Mesenchymal stem cell (in vitro differentiated cells and primary cell): ENCODE measurements around the gene SMARCA1.
"Not testable (repeated sequence)": the region's sequence is repeated elsewhere in the genome, so short reads cannot be mapped to it uniquely, and the experiment has no call there.

Source experiments
- DNase-seq: peaks from one replicate; pipeline ENCODE4 v3.0.0-alpha.2; 2013
- H2AFZ ChIP-seq: one replicate; pipeline ENCODE4 v1.6.1; 2013; ENCODE audit warnings: low read depth, mild to moderate bottlenecking, control low read depth, inconsistent platforms, low read length, moderate library complexity
- H2AK5ac ChIP-seq: 2 replicates; pipeline ENCODE4 v1.6.1; 2013; ENCODE audit warnings: low read length, moderate library complexity, mild to moderate bottlenecking, inconsistent platforms; ENCODE audit not compliant: severe bottlenecking
- H2BK120ac ChIP-seq: one replicate; pipeline ENCODE4 v1.6.1; 2013; ENCODE audit warnings: low read depth, mild to moderate bottlenecking, inconsistent platforms, low read length, moderate library complexity
- H2BK12ac ChIP-seq, 2 experiments: one replicate each; pipeline ENCODE4 v1.6.1; 2013; ENCODE audit warnings: inconsistent platforms in 2 of 2, low read length in 2 of 2, mild to moderate bottlenecking in 2 of 2, moderate library complexity in 2 of 2, control low read depth in 1 of 2
- H2BK15ac ChIP-seq: one replicate; pipeline ENCODE4 v1.6.1; 2013; ENCODE audit warnings: mild to moderate bottlenecking, low read depth, inconsistent platforms; ENCODE audit not compliant: poor library complexity, severe bottlenecking
- H2BK5ac ChIP-seq: 2 replicates; pipeline ENCODE4 v1.6.1; 2013; ENCODE audit warnings: low read depth, mild to moderate bottlenecking, low read length, control low read depth, inconsistent platforms; ENCODE audit not compliant: poor library complexity, severe bottlenecking
- H3K14ac ChIP-seq, 2 experiments: one replicate each; pipeline ENCODE4 v1.6.1; 2013; ENCODE audit warnings: inconsistent platforms in 2 of 2, low read length in 2 of 2, control low read depth in 1 of 2, mild to moderate bottlenecking in 1 of 2, moderate library complexity in 1 of 2
- H3K18ac ChIP-seq, 2 experiments: one replicate each; pipeline ENCODE4 v1.6.1; 2013; ENCODE audit warnings: inconsistent platforms in 2 of 2, low read length in 2 of 2, control low read depth in 1 of 2, low read depth in 1 of 2, mild to moderate bottlenecking in 1 of 2
- H3K23ac ChIP-seq, 2 experiments: one replicate each; pipeline ENCODE4 v1.6.1; 2013; ENCODE audit warnings: inconsistent platforms in 2 of 2, low read length in 2 of 2, mild to moderate bottlenecking in 2 of 2, moderate library complexity in 2 of 2, control low read depth in 1 of 2
- H3K27ac ChIP-seq: 2 replicates; pipeline ENCODE4 v1.5.1; 2013; ENCODE audit warnings: mild to moderate bottlenecking, moderate library complexity, low read length, control low read depth, inconsistent platforms; ENCODE audit not compliant: poor library complexity, severe bottlenecking
- H3K27me3 ChIP-seq, 2 experiments: 2 replicates each; pipeline versions ENCODE4 v1.6.1 to v1.7.0; 2013; ENCODE audit warnings: low read length in 2 of 2, mild to moderate bottlenecking in 2 of 2, moderate library complexity in 2 of 2, control low read depth in 1 of 2, inconsistent platforms in 1 of 2; ENCODE audit not compliant: control insufficient read depth in 1 of 2, insufficient read depth in 1 of 2
- H3K36me3 ChIP-seq, 2 experiments: 2 replicates each; pipeline versions ENCODE4 v1.6.1 to v1.7.0; 2013; ENCODE audit warnings: low read length in 2 of 2, control low read depth in 1 of 2, inconsistent platforms in 1 of 2, low read depth in 1 of 2, mild to moderate bottlenecking in 1 of 2; ENCODE audit not compliant: insufficient read depth in 2 of 2, control insufficient read depth in 1 of 2
- H3K4ac ChIP-seq, 2 experiments: one replicate each; pipeline ENCODE4 v1.6.1; 2013; ENCODE audit warnings: inconsistent platforms in 2 of 2, low read length in 2 of 2, mild to moderate bottlenecking in 2 of 2, moderate library complexity in 2 of 2, control low read depth in 1 of 2, low read depth in 1 of 2
- H3K4me1 ChIP-seq: 2 replicates; pipeline ENCODE4 v1.6.1; 2013; ENCODE audit warnings: low read depth, low read length, control low read depth; ENCODE audit not compliant: control insufficient read depth, insufficient read depth
- H3K4me2 ChIP-seq: 2 replicates; pipeline ENCODE4 v1.6.1; 2013; ENCODE audit warnings: low read length, mild to moderate bottlenecking, inconsistent platforms; ENCODE audit not compliant: poor library complexity, severe bottlenecking
- H3K4me3 ChIP-seq, 2 experiments: 2 replicates each; pipeline versions ENCODE4 v1.5.1 to v1.7.0; 2013; ENCODE audit warnings: low read length in 2 of 2, mild to moderate bottlenecking in 2 of 2, control low read depth in 1 of 2, low read depth in 1 of 2; ENCODE audit not compliant: insufficient read depth in 1 of 2
- H3K79me1 ChIP-seq: replicated peaks from 2 replicates; pipeline ENCODE4 v1.6.1; 2013; ENCODE audit warnings: mild to moderate bottlenecking, control low read depth, low read length, inconsistent platforms; ENCODE audit not compliant: poor library complexity, severe bottlenecking
- H3K9ac ChIP-seq: 2 replicates; pipeline ENCODE4 v1.7.0; 2013; ENCODE audit warnings: mild to moderate bottlenecking, low read length, moderate library complexity
- H3K9me3 ChIP-seq: 2 replicates; pipeline ENCODE4 v1.7.0; 2013; ENCODE audit warnings: mild to moderate bottlenecking, low read length; ENCODE audit not compliant: control insufficient read depth
- H4K8ac ChIP-seq: one replicate; pipeline ENCODE4 v1.6.1; 2013; ENCODE audit warnings: inconsistent platforms, mild to moderate bottlenecking, low read length, moderate library complexity
- H4K91ac ChIP-seq: one replicate; pipeline ENCODE4 v1.6.1; 2013; ENCODE audit warnings: mild to moderate bottlenecking, low read length, inconsistent platforms
- WGBS: methylation state at CpG from one replicate; pipeline ENCODE4 v1.1.7; 2013; ENCODE audit warnings: mixed read lengths; 5-methylcytosine and 5-hydroxymethylcytosine counted together

Gene SMARCA1

DNA sequence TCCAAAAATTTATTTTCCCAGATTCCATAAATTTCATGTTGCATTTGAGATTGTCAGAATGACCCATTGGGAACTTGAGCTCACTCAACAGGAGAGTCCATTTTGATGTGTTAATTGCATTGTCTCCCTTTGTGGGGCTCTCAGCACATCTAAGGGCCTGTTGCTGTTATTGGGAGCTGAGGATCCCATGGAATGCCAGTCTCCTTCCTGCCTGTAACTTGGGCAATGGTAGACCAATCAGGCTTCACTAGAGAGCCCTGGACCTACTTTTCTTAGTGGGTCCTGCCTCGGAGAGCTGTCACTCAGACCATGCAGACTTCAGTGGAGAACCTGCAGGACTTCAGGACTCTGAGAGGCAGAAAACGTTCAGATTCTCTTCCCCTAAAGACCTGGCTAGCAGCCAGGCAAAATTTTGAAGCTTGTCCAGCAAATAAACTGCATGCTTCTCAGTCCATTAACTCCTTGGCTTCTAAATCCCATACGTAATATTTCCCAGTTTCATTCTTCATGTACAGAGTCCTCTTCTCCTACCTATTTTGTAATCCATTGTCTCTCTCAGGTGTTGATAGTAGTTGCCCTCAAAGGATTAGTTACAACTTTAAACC is 41.9 kb upstream of the SMARCA1 start:
- H3K4me3 ChIP-seq, result no peak overlapping the region
- H3K4me1 ChIP-seq, result no peaks in the 10 kb centered on the region
- no peak overlapping the region for H3K4ac ChIP-seq
- peaks cover 0 to 3% of the 10 kb centered on the region in 2 experiments for H3K27me3 ChIP-seq
- H3K79me1 ChIP-seq, result no peaks in the 10 kb centered on the region
- H3K18ac ChIP-seq, result no peak overlapping the region
- no peak overlapping the region for H2AK5ac ChIP-seq
- no peak overlapping the region for H4K91ac ChIP-seq
- no peak overlapping the region for H2BK15ac ChIP-seq
- H3K14ac ChIP-seq, result no peak overlapping the region
- H3K9ac ChIP-seq, result no peak overlapping the region
- H3K27ac ChIP-seq, result peak overlapping the region; percentile 23
- DNase-seq, result no peak
- no peaks in the 10 kb centered on the region for H3K9me3 ChIP-seq
- no peak overlapping the region for H2BK12ac ChIP-seq
- H3K23ac ChIP-seq, result no peak overlapping the region
- H2BK5ac ChIP-seq, result no peak overlapping the region
- 92% methylated on average over 2 of the region's 3 CpGs for WGBS
- no peak overlapping the region for H2AFZ ChIP-seq
- H3K36me3 ChIP-seq, result peaks cover 0 to 62% of the 10 kb centered on the region in 2 experiments
- H4K8ac ChIP-seq, result no peak overlapping the region
- H3K4me2 ChIP-seq, result no peak overlapping the region
- no peak overlapping the region for H2BK120ac ChIP-seq

DNA sequence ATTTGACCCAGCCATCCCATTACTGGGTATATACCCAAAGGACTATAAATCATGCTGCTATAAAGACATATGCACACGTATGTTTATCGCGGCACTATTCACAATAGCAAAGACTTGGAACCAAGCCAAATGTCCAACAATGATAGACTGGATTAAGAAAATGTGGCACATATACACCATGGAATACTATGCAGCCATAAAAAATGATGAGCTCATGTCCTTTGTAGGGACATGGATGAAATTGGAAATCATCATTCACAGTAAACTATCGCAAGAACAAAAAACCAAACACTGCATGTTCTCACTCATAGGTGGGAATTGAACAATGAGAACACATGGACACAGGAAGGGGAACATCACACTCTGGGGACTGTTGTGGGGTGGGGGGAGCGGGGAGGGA is 41.1 kb upstream of the SMARCA1 start:
- not testable (repeated sequence) for H3K4ac ChIP-seq, H2AFZ ChIP-seq, H2BK5ac ChIP-seq, H3K14ac ChIP-seq, H2AK5ac ChIP-seq, H3K23ac ChIP-seq, H3K4me3 ChIP-seq, H3K27ac ChIP-seq, H2BK120ac ChIP-seq, H3K9ac ChIP-seq, H3K79me1 ChIP-seq, H2BK12ac ChIP-seq, H4K91ac ChIP-seq, H3K18ac ChIP-seq, H3K27me3 ChIP-seq, H3K4me1 ChIP-seq, H2BK15ac ChIP-seq, DNase-seq, H4K8ac ChIP-seq, H3K4me2 ChIP-seq, H3K9me3 ChIP-seq
- WGBS, result no CpG with 5 or more reads among the region's 5 CpGs
- peaks cover 0 to 63% of the 10 kb centered on the region in 2 experiments for H3K36me3 ChIP-seq

DNA sequence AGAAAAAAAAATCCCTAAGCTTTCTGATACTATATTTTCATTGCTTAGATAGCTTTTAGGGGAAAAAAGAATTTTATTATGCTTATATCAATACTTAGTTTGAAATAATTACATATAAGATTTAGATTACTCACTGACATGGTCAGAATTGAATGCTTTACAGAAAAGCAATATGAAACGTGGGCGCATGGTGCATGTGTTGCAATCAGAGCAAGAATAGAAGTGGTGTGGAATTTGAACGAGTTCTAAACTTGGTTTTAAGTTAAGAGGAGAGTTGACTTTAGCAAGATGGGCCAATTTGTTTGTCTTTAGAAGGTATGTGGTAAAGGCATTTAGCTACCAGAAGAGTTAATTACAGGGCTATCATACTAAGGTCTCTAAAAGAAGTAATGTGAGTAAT is 38.2 kb upstream of the SMARCA1 start:
- H3K4me3 ChIP-seq, result no peak overlapping the region
- H3K79me1 ChIP-seq, result no peaks in the 10 kb centered on the region
- no peak overlapping the region for H2BK120ac ChIP-seq
- H2BK15ac ChIP-seq, result no peak overlapping the region
- no peak overlapping the region for H3K9ac ChIP-seq
- H2BK12ac ChIP-seq, result no peak overlapping the region
- H4K8ac ChIP-seq, result no peak overlapping the region
- H3K23ac ChIP-seq, result no peak overlapping the region
- 100% methylated on average over 3 of the region's 3 CpGs for WGBS
- no peak overlapping the region for H2AFZ ChIP-seq
- no peak overlapping the region for H3K4me2 ChIP-seq
- no peak overlapping the region for H2AK5ac ChIP-seq
- no peak overlapping the region for H3K18ac ChIP-seq
- H4K91ac ChIP-seq, result no peak overlapping the region
- no peak overlapping the region for H3K27ac ChIP-seq
- no peak overlapping the region for H3K14ac ChIP-seq
- no peak for DNase-seq
- no peak overlapping the region for H3K4ac ChIP-seq
- peaks cover 0 to 9% of the 10 kb centered on the region in 2 experiments for H3K27me3 ChIP-seq
- H3K36me3 ChIP-seq, result peaks cover 3 to 66% of the 10 kb centered on the region in 2 experiments
- H2BK5ac ChIP-seq, result no peak overlapping the region
- no peaks in the 10 kb centered on the region for H3K9me3 ChIP-seq
- H3K4me1 ChIP-seq, result no peaks in the 10 kb centered on the region

DNA sequence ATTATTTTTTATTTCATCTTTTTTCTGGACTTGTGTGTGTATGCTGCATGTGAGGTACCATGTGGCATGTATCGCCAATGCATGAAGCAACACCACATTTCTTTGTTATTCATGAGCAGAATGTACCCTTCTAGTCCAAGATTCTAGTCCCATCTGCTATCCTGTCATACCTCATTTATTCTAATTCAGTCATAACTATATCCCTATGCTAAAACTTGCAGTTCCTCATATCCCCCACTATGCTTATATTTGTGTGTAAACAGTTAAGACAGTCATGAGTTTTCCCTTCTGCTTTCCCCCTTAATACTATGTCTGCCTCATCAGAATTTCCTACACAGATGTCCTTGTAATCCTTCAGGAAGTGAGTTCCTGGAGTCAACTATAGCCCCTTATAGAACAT is 36.5 kb upstream of the SMARCA1 start:
- no peak overlapping the region for H2BK12ac ChIP-seq
- no peak overlapping the region for H3K9ac ChIP-seq
- no peaks in the 10 kb centered on the region for H3K9me3 ChIP-seq
- no peak overlapping the region for H3K23ac ChIP-seq
- no peak overlapping the region for H2AK5ac ChIP-seq
- H2AFZ ChIP-seq, result no peak overlapping the region
- DNase-seq, result no peak
- WGBS, result no CpG with 5 or more reads among the region's 1 CpG
- no peak overlapping the region for H4K8ac ChIP-seq
- H3K27ac ChIP-seq, result no peak overlapping the region
- H2BK15ac ChIP-seq, result no peak overlapping the region
- H3K14ac ChIP-seq, result no peak overlapping the region
- H3K4me1 ChIP-seq, result no peaks in the 10 kb centered on the region
- no peak overlapping the region for H4K91ac ChIP-seq
- H2BK120ac ChIP-seq, result no peak overlapping the region
- H2BK5ac ChIP-seq, result no peak overlapping the region
- no peak overlapping the region for H3K4me3 ChIP-seq
- no peaks in the 10 kb centered on the region for H3K79me1 ChIP-seq
- H3K18ac ChIP-seq, result no peak overlapping the region
- H3K36me3 ChIP-seq, result peaks cover 3 to 75% of the 10 kb centered on the region in 2 experiments
- peaks cover 0 to 7% of the 10 kb centered on the region in 2 experiments for H3K27me3 ChIP-seq
- no peak overlapping the region for H3K4me2 ChIP-seq
- H3K4ac ChIP-seq, result no peak overlapping the region
